Astrocyte (in vitro differentiated cells and primary cell): Measurements from ENCODE around the gene UQCRQ.

ENCODE experiments used
- CTCF ChIP-seq: IDR thresholded peaks from 2 replicates; pipeline ENCODE4 v1.5.1; 2011; ENCODE audit warnings: low read depth, mild to moderate bottlenecking, inconsistent platforms, low read length, moderate library complexity; ENCODE audit not compliant: insufficient read depth
- EZH2 ChIP-seq: IDR thresholded peaks from 2 replicates; pipeline ENCODE4 v1.6.1; 2012; ENCODE audit warnings: mild to moderate bottlenecking, low read length, inconsistent platforms; ENCODE audit not compliant: insufficient read depth

DNA sequence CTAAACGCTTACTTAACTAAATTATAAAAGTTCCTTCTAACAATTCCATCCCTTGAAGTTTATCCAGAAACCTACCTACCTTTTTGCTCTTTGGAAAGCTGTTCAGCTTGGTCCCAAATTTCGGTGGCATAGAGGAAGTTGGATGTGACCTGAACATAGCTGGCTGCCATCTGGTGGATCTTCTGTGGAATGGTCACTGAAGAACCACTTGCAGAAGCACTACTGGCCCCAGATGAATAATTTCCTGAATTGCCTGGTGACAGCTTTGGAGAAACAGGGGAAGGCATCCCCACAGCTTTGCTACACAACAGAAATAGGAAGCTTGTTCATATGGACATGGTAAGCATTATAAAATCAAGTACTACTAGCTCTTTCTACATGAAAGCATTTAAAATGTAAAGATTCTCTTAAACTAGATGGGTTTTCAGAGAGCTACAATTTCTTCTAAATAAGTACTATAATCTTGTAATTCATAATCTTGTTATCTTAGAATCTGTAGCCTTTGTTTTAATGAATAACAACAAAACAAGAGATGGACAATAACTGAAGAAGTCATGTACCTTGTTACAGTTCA, 16.9 kb downstream of the UQCRQ start:
- peak; percentile 66 for TF ChIP-seq CTCF
- TF ChIP-seq EZH2 = no peak
